ENCODE measurements around the gene FAM13A.
"Not testable (repeated sequence)": the region's sequence is repeated elsewhere in the genome, so short reads cannot be mapped to it uniquely, and the experiment has no call there.

The FAM13A gene

GRCh38 chr4:88958080-88958479, 98.9 kb downstream of the FAM13A start:
- DNase-seq (ENCODE audit: low spot score), result no peak

DNA sequence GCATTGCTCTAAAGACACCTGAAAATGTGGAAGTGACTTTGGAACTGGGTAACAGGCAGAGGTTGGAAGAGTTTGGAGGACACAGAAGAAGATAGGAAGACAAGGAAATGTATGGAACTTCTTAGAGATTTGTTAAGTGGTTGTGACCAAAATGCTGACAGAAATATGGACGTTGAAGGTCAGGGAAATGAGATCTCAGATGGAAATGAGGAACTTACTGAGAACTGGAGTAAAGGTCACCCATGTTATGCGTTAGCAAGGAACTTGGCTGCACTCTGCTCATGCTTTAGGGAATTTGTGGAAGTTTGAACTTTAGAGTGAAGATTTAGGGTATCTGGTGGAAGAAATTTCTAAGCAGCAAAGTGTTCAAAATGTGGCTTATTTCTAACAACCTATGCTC, 99.4 kb downstream of the FAM13A start:
- DNase-seq (ENCODE audit: low spot score), result no peak

DNA sequence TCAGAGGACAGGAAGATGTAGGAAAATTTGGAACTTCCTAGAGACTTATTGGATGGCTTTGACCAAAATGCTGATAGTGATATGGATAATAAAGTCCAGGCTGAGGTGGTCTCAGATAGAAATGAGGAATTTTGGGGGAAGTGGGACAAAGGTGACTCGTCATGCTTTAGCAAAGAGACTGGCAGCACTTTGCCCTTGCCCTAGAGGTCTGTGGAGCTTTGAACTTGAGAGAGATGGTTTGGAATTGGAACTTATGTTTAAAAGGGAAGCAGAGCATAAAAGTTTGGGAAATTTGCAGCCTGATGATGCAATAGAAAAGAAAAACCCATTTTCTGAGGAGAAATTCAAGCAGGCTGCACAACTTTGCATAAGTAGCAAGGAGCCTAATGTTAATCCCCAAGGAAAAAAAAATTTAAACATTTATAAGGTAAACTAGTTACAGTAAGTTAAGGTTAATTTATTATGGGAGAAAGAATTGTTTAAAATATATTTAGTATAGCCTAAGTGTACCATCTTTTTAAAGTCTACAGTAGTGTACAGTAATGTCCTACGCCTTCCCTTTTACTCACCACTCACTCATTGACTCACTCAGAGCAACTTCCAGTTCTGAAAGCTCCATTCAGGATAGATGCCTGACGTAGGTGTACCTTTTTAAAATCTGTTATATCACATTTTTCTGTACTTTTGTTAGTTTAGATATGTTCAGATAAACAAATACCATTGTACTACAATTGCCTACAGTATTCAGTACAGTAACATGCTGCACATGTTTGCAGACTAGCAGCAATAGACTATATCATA, 101.2 kb downstream of the FAM13A start:
- no peak for DNase-seq (ENCODE audit: low spot score)

- DNase-seq (ENCODE audit: low spot score), result no peak
Observed at GRCh38 chr4:88953400-88953799, 103.6 kb downstream of the FAM13A start.

- DNase-seq (ENCODE audit: low spot score), result no peak
Observed at GRCh38 chr4:88952081-88952480, 104.9 kb downstream of the FAM13A start.

DNA sequence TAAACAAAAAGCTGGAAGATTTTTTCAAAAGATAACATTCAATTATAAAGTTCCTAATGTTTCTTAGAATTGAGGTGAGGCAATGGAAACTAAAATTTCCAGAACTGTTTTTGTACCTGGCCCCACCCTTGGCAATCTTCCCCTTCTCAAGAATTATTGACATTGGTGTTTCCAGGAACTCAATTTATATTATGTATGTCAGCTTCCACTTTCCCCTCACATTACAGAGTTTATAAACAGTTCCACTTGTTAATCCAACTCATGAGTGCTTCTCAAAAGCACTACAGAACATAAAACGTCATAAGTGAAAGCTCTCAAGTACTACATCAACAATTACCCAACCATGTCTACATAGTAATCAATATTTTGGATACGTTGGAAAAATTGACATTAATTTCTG, 107.4 kb downstream of the FAM13A start:
- no peak for DNase-seq (ENCODE audit: low spot score)

- no peak for DNase-seq (ENCODE audit: low spot score)
Observed at GRCh38 chr4:88940506-88940905, 116.5 kb downstream of the FAM13A start.

- no peak for DNase-seq (ENCODE audit: low spot score)
Observed at GRCh38 chr4:88939697-88940096, 117.3 kb downstream of the FAM13A start.

DNA sequence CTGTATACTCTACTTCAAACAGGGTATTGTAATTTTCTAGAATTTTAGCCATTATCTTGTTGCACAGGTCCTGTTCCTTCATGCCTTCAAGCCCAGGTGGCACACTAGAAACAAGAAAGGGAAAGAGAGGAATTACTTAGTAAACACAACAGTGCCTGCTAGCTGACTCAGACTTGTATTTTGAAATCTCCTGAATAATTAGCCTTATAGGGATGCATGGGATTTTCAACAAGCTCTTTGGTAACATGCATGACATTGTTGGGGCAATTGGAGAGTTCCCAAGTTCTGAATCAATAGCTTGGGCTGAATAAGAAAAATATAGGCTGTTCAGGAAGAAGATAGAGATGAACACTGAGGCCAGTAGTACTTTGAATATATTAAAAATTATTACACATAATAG, 118.8 kb downstream of the FAM13A start:
- DNase-seq (ENCODE audit: low spot score), result no peak

GRCh38 chr4:88937081-88937480, 119.9 kb downstream of the FAM13A start:
- DNase-seq (ENCODE audit: low spot score), result no peak

DNA sequence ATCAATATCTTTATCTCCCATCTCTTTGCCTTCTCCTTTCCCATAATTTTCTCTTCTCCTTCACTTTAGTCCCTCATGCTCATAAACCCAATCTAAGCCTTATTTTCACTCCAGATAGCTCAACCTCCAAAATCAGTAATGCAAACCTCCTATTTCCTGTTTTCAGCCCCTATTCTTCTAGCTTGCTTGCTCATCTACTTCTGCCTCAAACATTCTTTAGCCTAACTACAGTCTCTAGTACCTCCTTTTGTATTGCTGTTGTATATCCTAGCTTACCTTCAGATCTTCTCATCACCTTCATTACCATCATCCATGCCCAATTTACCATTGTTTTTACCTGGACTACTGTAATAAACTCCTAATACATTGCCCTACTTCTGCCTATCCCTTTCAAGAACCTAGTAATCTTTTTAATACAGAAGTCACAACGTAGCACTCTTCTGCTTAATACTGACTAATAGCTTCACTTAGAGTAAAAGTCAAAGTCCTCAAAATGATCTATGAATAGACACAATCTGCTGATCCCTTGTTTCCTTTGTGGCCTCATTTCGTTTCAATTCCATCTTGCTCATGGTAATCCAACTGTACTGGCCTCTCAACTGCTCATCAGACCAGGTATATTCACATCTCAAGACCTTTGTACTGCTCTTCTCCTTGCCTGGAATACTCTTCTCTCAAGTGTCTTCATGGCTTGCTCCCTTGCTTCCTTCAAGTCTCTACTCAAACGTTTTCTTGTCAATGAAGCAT, 123.4 kb downstream of the FAM13A start:
- no peak for DNase-seq (ENCODE audit: low spot score)

DNA sequence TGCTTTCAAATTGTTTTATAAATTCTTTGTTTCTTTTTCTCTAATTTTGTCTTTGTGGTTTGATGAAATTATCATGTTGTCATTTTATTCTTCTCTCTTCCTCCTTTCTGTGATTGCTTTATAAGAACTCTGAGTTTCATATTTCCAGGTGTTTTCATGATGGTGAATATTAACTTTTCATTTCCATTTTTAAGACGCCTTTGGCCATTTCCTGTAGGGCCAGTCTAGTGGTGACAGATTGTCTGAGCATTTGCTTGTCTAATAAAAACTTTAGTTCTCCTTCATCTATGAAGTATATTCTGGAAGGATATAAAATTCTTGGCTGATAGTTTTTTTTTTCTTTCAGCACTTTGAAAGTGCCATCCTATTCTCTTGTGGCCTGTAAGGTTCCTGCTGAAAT, 128.1 kb downstream of the FAM13A start:
- no peak for DNase-seq (ENCODE audit: low spot score)

DNA sequence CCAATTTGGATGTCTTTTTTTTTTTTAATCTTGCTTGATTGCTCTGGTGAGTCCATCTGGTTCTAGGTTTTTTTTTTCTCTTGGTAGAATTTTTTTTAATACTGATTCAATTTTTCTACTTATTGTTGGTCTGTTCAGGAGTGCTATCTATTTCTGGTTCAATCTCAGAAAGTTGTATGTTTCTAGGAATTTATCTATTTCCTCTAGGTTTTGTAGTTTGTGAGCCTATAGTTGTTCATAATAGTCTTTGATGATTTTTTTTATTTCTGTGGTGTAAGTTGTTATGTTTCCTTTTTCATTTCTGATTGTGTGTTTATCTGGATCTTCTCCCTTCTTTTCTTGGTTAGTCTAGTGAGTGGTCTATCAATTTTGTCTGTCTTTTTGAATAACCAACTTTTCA, 129.6 kb downstream of the FAM13A start:
- no peak for DNase-seq (ENCODE audit: low spot score)

- DNase-seq (ENCODE audit: low spot score), result no peak
Observed at GRCh38 chr4:88919056-88919455, 137.9 kb downstream of the FAM13A start.

- DNase-seq (ENCODE audit: low spot score), result not testable (repeated sequence)
Observed at GRCh38 chr4:88913181-88913580, 143.8 kb downstream of the FAM13A start.

DNA sequence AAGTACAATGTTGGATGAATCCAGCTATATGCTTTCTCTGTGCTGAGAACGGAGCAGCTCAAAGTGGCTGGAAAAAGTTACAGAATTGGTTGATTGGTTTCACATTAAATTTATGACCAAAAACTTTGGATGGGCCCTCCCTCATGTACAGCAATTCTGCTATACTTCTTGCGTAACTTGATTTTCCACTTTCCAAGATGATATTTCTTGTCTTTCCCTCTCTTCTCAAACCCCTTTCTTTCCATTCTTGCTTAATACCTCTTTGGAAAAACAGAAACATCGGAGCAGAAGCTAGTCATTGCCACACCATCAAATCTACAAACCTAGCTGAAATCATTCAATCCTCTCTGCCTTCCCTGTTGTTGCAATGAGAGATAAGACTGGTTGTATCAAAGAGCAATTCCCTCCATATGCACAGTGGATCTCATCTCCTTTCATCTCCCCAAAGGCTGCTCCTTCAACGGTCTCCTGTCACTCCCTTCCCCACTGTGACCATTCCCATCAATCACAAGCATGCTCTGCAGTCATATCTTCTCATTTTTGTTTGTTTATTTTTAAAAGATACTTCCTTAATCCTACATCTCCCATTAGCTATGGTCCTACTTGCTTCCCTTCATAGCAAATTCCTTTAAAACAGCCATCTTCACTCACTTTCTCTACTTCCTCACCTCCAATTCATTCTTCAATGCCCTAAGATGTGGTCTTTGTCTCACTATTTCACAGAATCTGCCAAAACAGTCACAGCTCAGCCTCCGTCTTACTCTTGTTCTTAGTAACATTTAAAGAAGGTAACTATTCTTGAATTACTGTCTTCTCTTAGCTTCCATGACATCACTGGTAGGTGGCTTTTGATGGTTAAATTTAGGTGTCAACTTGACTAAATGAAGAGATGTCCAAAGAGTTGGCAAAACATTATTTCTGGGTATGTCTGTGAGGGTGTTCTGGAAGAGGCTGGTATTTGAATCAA, 145.5 kb downstream of the FAM13A start:
- no peak for DNase-seq (ENCODE audit: low spot score)

DNA sequence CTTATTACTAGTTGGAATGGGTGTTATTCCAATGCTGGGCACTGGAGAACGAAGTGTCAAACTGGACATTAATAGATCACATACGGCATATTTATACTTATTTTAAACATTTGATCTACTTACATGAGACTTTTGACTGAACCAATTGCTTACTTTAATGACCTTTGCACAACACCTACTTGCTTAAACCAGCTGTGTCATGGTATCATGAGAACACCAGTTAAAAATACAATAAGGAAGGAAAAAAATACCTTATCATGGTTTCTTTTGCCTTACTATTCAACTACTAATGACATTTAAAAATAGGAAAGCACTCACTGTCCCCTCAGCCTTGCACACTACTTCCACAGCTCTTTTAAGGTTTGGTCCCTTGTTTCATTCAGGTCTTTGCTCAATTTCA, 146.9 kb downstream of the FAM13A start:
- DNase-seq (ENCODE audit: low spot score), result no peak

- no peak for DNase-seq (ENCODE audit: low spot score)
Observed at GRCh38 chr4:88908521-88908920, 148.5 kb downstream of the FAM13A start.

DNA sequence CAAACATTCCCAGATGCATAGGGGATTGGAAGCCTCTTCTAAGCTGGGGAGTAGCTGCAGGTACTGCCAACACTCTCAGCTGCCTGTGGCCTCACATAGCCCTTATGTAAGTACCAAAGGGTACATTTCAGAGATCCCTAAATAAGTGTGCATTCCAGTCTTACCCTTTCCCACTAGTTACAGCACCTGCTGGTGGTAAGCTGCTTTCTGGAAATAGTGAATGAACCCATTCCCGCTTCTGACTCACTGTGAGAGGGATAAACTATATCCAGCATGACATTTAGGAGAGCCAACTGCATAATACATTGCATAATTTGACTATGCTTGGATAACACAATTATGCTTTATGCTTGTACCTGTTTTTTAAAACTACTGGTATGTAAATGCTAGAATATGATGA, 149.0 kb downstream of the FAM13A start:
- no peak for DNase-seq (ENCODE audit: low spot score)

DNA sequence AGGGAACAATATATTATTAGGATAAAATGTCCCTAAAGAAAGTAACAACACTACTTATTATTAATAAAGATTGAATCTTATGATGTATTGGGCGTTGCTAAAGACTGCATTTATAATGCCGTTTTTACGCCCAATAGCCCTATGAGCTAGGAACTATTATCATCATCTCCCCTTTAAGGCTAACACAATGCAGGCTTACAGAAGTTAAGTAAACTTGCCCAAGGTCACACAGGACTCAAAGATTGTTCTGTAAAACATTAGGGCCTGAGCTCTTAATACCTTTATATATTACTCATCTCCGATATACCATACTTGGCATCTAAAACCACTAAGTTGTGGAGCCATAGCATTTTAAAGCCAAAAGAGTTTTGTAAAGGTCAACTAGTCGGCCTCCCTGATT, 149.5 kb downstream of the FAM13A start:
- no peak for DNase-seq (ENCODE audit: low spot score)

DNA sequence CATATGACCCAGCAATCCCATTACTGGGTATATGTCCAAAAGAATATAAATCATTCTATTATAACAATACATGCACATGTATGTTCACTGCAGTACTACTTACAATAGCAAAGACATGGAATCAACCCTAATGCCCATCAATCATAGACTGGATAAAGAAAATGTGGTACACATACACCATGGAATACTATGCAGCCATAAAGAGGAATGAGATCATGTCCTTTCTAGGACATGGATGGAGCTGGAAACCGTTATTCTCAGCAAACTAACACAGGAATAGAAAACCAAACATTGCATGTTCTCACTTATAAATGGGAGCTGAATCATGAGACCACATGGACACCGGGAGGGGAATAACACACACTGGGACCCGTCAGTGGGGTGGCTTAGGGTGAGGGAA, 152.7 kb downstream of the FAM13A start:
- DNase-seq (ENCODE audit: low spot score), result not testable (repeated sequence)

DNA sequence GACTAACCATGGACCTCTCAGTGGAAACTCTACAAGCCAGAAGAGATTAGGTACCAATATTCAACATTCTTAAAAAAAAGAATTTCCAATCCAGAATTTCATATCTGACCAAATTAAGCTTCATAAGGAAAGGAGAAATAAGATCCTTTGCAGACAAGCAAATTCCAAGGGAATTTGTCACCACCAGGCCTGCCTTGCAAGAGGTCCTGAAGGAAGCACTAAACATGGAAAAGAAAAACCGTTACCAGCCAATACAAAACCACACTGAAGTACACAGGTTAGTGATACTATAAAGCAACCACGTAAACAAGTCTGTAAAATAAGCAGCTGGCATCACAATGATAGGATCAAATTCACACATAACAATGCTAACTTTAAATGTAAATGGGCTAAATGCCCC, 156.6 kb downstream of the FAM13A start:
- DNase-seq (ENCODE audit: low spot score), result no peak

Data from D341Med (cell line).